ENCODE data around the gene GOLGA6L25.
"Not testable (repeated sequence)": the region's sequence is repeated elsewhere in the genome, so short reads cannot be mapped to it uniquely, and the experiment has no call there.

The GOLGA6L25 gene

DNA sequence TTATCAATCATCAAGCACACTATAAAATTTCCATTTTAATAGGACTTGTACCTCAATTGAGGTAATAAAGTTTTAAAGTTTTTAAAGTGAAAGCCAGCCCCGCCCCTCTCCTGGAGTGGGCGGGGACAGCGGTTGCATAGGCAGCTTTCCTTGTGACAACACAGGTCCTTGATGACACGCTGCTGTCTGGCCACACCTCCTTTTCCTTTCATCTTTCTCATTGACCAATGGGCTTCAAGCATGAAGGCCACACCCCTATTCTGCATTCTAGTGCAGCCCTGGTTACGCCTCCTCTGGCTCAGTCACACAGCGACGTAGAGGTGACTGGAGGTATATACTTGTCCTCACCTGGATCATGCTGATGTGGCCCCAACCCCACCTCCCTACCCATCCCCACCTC, at the start of gene GOLGA6L25:
Gene GOLGA6L25 (plus strand): TSS at position 301 of the 400 bp plus-strand sequence. CDS start 61 bp downstream, at position 362.
- H3K36me3 ChIP-seq (ENCODE audit: control insufficient read depth, insufficient read depth, low read length); H3K9ac ChIP-seq (ENCODE audit: low read depth, low read length); H3K27me3 ChIP-seq (ENCODE audit: control insufficient read depth, insufficient read depth, low read length); H3K4me3 ChIP-seq (ENCODE audit: low read depth, low read length); H3K9me3 ChIP-seq (ENCODE audit: control insufficient read depth, insufficient read depth, low read length); H3K4me1 ChIP-seq (ENCODE audit: control insufficient read depth, insufficient read depth, low read length): not testable (repeated sequence)

GRCh38 chr15:28508217-28508889, 45.0 kb upstream of the GOLGA6L25 start:
- H3K4me1 ChIP-seq (ENCODE audit: control insufficient read depth, insufficient read depth, low read length); H3K36me3 ChIP-seq (ENCODE audit: control insufficient read depth, insufficient read depth, low read length); H3K9me3 ChIP-seq (ENCODE audit: control insufficient read depth, insufficient read depth, low read length); H3K27me3 ChIP-seq (ENCODE audit: control insufficient read depth, insufficient read depth, low read length); H3K4me3 ChIP-seq (ENCODE audit: low read depth, low read length); H3K9ac ChIP-seq (ENCODE audit: low read depth, low read length): not testable (repeated sequence)

GRCh38 chr15:28514128-28514527, 39.2 kb upstream of the GOLGA6L25 start:
- H3K36me3 ChIP-seq (ENCODE audit: control insufficient read depth, insufficient read depth, low read length); H3K9me3 ChIP-seq (ENCODE audit: control insufficient read depth, insufficient read depth, low read length); H3K27me3 ChIP-seq (ENCODE audit: control insufficient read depth, insufficient read depth, low read length); H3K4me3 ChIP-seq (ENCODE audit: low read depth, low read length); H3K4me1 ChIP-seq (ENCODE audit: control insufficient read depth, insufficient read depth, low read length); H3K9ac ChIP-seq (ENCODE audit: low read depth, low read length): not testable (repeated sequence)

GRCh38 chr15:28515208-28515607, 38.2 kb upstream of the GOLGA6L25 start:
- H3K36me3 ChIP-seq (ENCODE audit: control insufficient read depth, insufficient read depth, low read length); H3K9ac ChIP-seq (ENCODE audit: low read depth, low read length); H3K4me1 ChIP-seq (ENCODE audit: control insufficient read depth, insufficient read depth, low read length); H3K27me3 ChIP-seq (ENCODE audit: control insufficient read depth, insufficient read depth, low read length); H3K4me3 ChIP-seq (ENCODE audit: low read depth, low read length); H3K9me3 ChIP-seq (ENCODE audit: control insufficient read depth, insufficient read depth, low read length): not testable (repeated sequence)

- H3K36me3 ChIP-seq (ENCODE audit: control insufficient read depth, insufficient read depth, low read length); H3K9ac ChIP-seq (ENCODE audit: low read depth, low read length); H3K4me1 ChIP-seq (ENCODE audit: control insufficient read depth, insufficient read depth, low read length); H3K27me3 ChIP-seq (ENCODE audit: control insufficient read depth, insufficient read depth, low read length); H3K9me3 ChIP-seq (ENCODE audit: control insufficient read depth, insufficient read depth, low read length); H3K4me3 ChIP-seq (ENCODE audit: low read depth, low read length): not testable (repeated sequence)
Measured at GRCh38 chr15:28532954-28533353, 20.4 kb upstream of the GOLGA6L25 start, which contains the start of gene GOLGA8G. GOLGA8G (minus strand) TSS chr15:28532971; CDS start chr15:28532909, 62 bp downstream.

DNA sequence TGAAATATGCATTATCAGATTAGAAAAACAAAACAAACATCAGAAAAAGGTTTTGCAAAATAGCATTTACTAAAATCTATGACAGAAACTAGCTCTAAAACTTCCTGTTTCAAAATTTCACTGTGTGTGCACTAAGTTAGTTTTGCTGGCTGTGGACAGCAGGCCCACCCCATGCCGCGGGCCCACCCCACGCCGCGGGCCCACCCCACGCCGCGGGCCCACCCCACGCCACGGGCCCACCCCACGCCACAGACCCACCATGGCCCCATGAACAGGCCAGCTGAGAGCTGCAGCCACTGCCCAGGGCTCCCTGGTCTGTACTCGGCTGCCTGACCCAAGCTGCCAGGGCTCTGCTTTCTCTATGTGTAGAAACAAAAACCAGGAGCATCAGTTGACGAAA, 20.0 kb downstream of the GOLGA6L25 start:
- H3K4me3 ChIP-seq (ENCODE audit: low read depth, low read length); H3K9me3 ChIP-seq (ENCODE audit: control insufficient read depth, insufficient read depth, low read length); H3K36me3 ChIP-seq (ENCODE audit: control insufficient read depth, insufficient read depth, low read length); H3K4me1 ChIP-seq (ENCODE audit: control insufficient read depth, insufficient read depth, low read length); H3K9ac ChIP-seq (ENCODE audit: low read depth, low read length); H3K27me3 ChIP-seq (ENCODE audit: control insufficient read depth, insufficient read depth, low read length): not testable (repeated sequence)

- not testable (repeated sequence) for H3K9me3 ChIP-seq (ENCODE audit: control insufficient read depth, insufficient read depth, low read length); H3K36me3 ChIP-seq (ENCODE audit: control insufficient read depth, insufficient read depth, low read length); H3K27me3 ChIP-seq (ENCODE audit: control insufficient read depth, insufficient read depth, low read length); H3K4me3 ChIP-seq (ENCODE audit: low read depth, low read length); H3K4me1 ChIP-seq (ENCODE audit: control insufficient read depth, insufficient read depth, low read length); H3K9ac ChIP-seq (ENCODE audit: low read depth, low read length)
Measured at GRCh38 chr15:28588977-28589606, 35.7 kb downstream of the GOLGA6L25 start.

DNA sequence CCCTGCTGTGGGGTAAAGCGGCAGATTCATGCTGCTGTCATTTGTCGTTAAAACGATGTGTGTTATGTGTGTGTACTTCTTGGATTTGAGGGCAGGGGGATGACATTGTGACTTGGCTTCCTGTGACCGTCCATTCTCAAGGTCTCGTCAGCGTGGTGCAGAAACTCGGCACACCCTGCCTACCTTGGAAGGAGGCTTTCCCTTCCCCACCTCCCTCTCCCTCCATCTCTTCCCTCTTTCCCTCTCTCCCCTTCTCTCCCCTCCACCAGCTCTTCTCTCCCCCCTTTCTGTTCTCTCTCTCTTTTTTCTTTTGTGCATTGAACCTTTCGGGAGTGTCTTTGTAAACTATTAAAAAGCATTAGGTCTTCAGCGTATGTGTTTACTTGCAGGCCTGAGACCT, 36.4 kb downstream of the GOLGA6L25 start:
- not testable (repeated sequence) for H3K9ac ChIP-seq (ENCODE audit: low read depth, low read length); H3K27me3 ChIP-seq (ENCODE audit: control insufficient read depth, insufficient read depth, low read length); H3K36me3 ChIP-seq (ENCODE audit: control insufficient read depth, insufficient read depth, low read length); H3K9me3 ChIP-seq (ENCODE audit: control insufficient read depth, insufficient read depth, low read length); H3K4me1 ChIP-seq (ENCODE audit: control insufficient read depth, insufficient read depth, low read length)
- H3K4me3 ChIP-seq (ENCODE audit: low read depth, low read length), result peak overlapping the region; percentile 39

DNA sequence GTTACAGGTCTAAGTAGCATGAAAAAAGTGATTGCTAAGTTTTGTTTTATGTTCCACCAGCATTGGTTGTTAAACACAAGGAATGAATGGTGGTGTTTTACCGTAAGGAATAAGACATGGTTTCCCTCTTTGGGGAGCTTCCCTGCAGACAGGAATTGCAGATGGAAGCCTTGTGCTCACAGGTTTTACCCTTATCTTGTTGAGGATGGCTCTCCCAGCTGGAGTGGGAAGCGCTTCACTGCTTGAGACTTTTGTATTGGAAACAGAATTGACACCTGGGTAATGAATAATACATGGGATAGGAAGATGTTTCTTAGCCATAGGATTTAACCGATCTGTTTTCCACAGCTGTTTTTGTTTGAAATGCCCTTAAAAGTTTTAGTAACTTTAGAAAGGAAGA, 39.0 kb downstream of the GOLGA6L25 start:
- H3K27me3 ChIP-seq (ENCODE audit: control insufficient read depth, insufficient read depth, low read length); H3K9ac ChIP-seq (ENCODE audit: low read depth, low read length); H3K36me3 ChIP-seq (ENCODE audit: control insufficient read depth, insufficient read depth, low read length); H3K4me3 ChIP-seq (ENCODE audit: low read depth, low read length); H3K4me1 ChIP-seq (ENCODE audit: control insufficient read depth, insufficient read depth, low read length); H3K9me3 ChIP-seq (ENCODE audit: control insufficient read depth, insufficient read depth, low read length): not testable (repeated sequence)

- H3K4me3 ChIP-seq (ENCODE audit: low read depth, low read length); H3K9me3 ChIP-seq (ENCODE audit: control insufficient read depth, insufficient read depth, low read length); H3K36me3 ChIP-seq (ENCODE audit: control insufficient read depth, insufficient read depth, low read length): not testable (repeated sequence)
Measured at GRCh38 chr15:28593424-28594129, 40.2 kb downstream of the GOLGA6L25 start.

GRCh38 chr15:28597471-28597870, 44.1 kb downstream of the GOLGA6L25 start:
- H3K4me1 ChIP-seq (ENCODE audit: control insufficient read depth, insufficient read depth, low read length); H3K36me3 ChIP-seq (ENCODE audit: control insufficient read depth, insufficient read depth, low read length); H3K27me3 ChIP-seq (ENCODE audit: control insufficient read depth, insufficient read depth, low read length); H3K4me3 ChIP-seq (ENCODE audit: low read depth, low read length); H3K9me3 ChIP-seq (ENCODE audit: control insufficient read depth, insufficient read depth, low read length); H3K9ac ChIP-seq (ENCODE audit: low read depth, low read length): not testable (repeated sequence)

More at GRCh38 chr15:28593424-28594129, 40.2 kb downstream of the GOLGA6L25 start:
- H3K9ac ChIP-seq (ENCODE audit: low read depth, low read length); H3K4me1 ChIP-seq (ENCODE audit: control insufficient read depth, insufficient read depth, low read length); H3K27me3 ChIP-seq (ENCODE audit: control insufficient read depth, insufficient read depth, low read length): not testable (repeated sequence)

GRCh38 chr15:28598209-28598608, 44.8 kb downstream of the GOLGA6L25 start:
- not testable (repeated sequence) for H3K4me1 ChIP-seq (ENCODE audit: control insufficient read depth, insufficient read depth, low read length); H3K9me3 ChIP-seq (ENCODE audit: control insufficient read depth, insufficient read depth, low read length); H3K27me3 ChIP-seq (ENCODE audit: control insufficient read depth, insufficient read depth, low read length); H3K36me3 ChIP-seq (ENCODE audit: control insufficient read depth, insufficient read depth, low read length); H3K4me3 ChIP-seq (ENCODE audit: low read depth, low read length); H3K9ac ChIP-seq (ENCODE audit: low read depth, low read length)

All from iPS-15b (cell line).